Activated naive CD8-positive, alpha-beta T cell treated with anti-CD3 and anti-CD28 coated beads, Interleukin-2, amount 10 ng/mL, durations not matched to agents 7 days and 5 days (primary cell): ENCODE measurements around the gene ANOS1. TPM values are rescaled to one million over a fixed set of nuclear protein-coding genes. Genes with fewer than 3 reads are reported as not detected.
"Not testable (repeated sequence)": the region's sequence is repeated elsewhere in the genome, so short reads cannot be mapped to it uniquely, and the experiment has no call there.

Source experiments
- ATAC-seq: fragments of 150-1000 bp; cut with Tn5 transposase; one replicate; pipeline ENCODE4 v1.10.0; 2021; ENCODE audit warnings: low read depth, moderate library complexity
- POLR2A ChIA-PET: fragments of 350-600 bp; sonication (Branson Sonifier 250); formaldehyde crosslinking; loops from one replicate; lab custom pipeline; 2021; ENCODE audit warnings: antibody characterized with exemption; lab: Charles Lee
- DNase-seq: peaks from one replicate; pipeline ENCODE4 v3.0.0; 2021
- H3K27ac Mint-ChIP-seq: one replicate; pipeline ENCODE4 v1.8.0; 2022; ENCODE audit warnings: mild to moderate bottlenecking, mixed read lengths
- H3K27me3 Mint-ChIP-seq: one replicate; pipeline ENCODE4 v1.8.0; 2022; ENCODE audit warnings: mild to moderate bottlenecking, moderate library complexity, mixed read lengths
- H3K36me3 Mint-ChIP-seq: one replicate; pipeline ENCODE4 v1.8.0; 2021; ENCODE audit warnings: mild to moderate bottlenecking, mixed read lengths
- H3K4me1 Mint-ChIP-seq: one replicate; pipeline ENCODE4 v1.8.0; 2021; ENCODE audit warnings: mixed read lengths
- H3K4me3 Mint-ChIP-seq: one replicate; pipeline ENCODE4 v1.8.0; 2022; ENCODE audit warnings: mild to moderate bottlenecking, moderate library complexity, mixed read lengths
- H3K9me3 Mint-ChIP-seq: one replicate; pipeline ENCODE4 v1.8.0; 2021; ENCODE audit warnings: mixed read lengths
- total RNA-seq, 2 experiments: library from RNA; stranded (reverse); gene quantifications; one replicate each; pipeline ENCODE4 v1.2.3, GENCODE V29; 2021

Gene ANOS1
- total RNA-seq, 2 experiments from 2014 or later, result 0.08 TPM; not detected in 1

GRCh38 chrX:8504451-8504850 is 227.5 kb downstream of the ANOS1 start:
- no peaks in the 10 kb centered on the region for H3K27me3 Mint-ChIP-seq
- no peaks in the 10 kb centered on the region for H3K4me1 Mint-ChIP-seq
- H3K36me3 Mint-ChIP-seq, result no peaks in the 10 kb centered on the region
- no peak overlapping the region for H3K27ac Mint-ChIP-seq
- DNase-seq, result no peak
- ATAC-seq, result no peak
- no peaks in the 10 kb centered on the region for H3K9me3 Mint-ChIP-seq
- POLR2A ChIA-PET, result no interaction called here
- H3K4me3 Mint-ChIP-seq, result no peak overlapping the region

GRCh38 chrX:8502101-8502500 is 229.8 kb downstream of the ANOS1 start:
- H3K27ac Mint-ChIP-seq, H3K9me3 Mint-ChIP-seq, H3K36me3 Mint-ChIP-seq, H3K4me3 Mint-ChIP-seq, ATAC-seq, POLR2A ChIA-PET, H3K27me3 Mint-ChIP-seq, H3K4me1 Mint-ChIP-seq, DNase-seq: not testable (repeated sequence)

DNA sequence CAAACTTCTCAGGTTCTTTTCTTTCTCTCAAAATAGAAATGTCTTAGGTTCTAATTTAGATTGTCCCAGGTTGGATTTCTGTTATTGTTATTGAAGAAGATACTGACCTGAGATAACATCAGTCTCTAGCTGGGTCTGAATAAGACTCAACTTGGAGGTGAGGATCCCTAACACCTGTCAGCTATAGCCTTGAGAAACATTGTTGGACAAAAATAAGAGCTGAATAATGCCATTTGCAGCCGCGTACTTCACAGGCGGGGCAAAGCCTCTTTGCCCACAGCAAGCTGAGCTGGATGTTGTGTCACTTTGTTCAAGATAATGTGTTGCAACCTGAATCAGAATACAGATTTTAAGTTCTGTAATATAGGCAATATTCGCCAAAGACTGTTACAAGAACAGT is 231.7 kb downstream of the ANOS1 start:
- POLR2A ChIA-PET, result no interaction called here
- Mint-ChIP-seq H3K27ac (no peak overlapping the region), H3K36me3 (no peaks in the 10 kb centered on the region), H3K27me3 (no peaks in the 10 kb centered on the region), H3K9me3 (no peaks in the 10 kb centered on the region), H3K4me3 (no peak overlapping the region), H3K4me1 (no peaks in the 10 kb centered on the region)
- no peak for DNase-seq
- ATAC-seq, result no peak

DNA sequence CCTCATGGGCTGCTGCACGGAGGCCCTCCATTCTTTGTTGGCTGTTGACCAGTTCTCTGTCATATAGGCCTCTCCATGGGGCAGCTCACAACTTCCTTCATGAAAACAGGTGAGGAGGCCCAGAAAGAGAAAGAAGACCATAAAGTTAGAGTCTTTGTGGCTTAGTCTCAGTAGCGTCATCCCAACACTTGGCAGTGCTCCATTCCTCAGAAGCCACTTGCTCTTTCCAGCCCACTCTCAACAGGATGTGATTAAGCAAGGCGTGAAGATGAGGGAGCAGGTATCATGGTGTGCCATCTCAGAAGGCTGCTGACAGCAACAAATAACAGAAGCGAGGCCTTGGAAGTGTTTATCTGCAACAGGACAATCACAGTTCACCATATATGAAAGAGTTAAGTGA is 236.9 kb downstream of the ANOS1 start:
- H3K36me3 Mint-ChIP-seq, POLR2A ChIA-PET, H3K27me3 Mint-ChIP-seq, H3K4me3 Mint-ChIP-seq, H3K9me3 Mint-ChIP-seq, DNase-seq, ATAC-seq, H3K27ac Mint-ChIP-seq, H3K4me1 Mint-ChIP-seq: not testable (repeated sequence)

DNA sequence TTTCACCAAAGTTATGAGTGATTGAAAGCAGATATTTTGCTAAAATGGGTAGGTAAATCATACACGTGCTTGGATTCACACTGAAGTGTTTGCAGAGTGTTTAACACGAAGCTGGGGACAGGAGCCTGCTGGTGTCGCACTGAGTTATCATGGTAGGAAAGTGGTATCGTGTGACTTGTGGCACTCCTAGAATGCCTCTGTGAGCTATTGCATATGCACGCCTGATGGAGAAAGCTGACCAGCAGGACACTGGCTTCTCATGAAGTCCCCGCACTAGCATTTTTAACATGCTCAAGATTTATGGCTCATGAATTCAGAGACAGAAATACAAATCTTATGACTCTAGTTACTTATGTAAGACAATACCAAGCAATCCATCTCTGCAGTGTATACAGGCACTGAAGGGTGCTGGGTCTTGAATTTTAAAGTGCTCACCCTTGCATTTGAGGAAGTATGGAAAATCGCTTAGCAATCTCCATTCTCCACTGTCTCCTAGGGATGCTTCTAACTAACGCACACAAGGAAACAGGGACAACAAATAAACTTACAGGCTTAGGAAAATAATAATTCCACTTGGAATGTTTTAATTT is 247.5 kb downstream of the ANOS1 start:
- H3K27me3 Mint-ChIP-seq, result no peaks in the 10 kb centered on the region
- H3K4me1 Mint-ChIP-seq, result no peaks in the 10 kb centered on the region
- POLR2A ChIA-PET, result no interaction called here
- no peak for DNase-seq
- H3K9me3 Mint-ChIP-seq, result no peaks in the 10 kb centered on the region
- no peak overlapping the region for H3K27ac Mint-ChIP-seq
- no peak overlapping the region for H3K4me3 Mint-ChIP-seq
- ATAC-seq, result no peak
- H3K36me3 Mint-ChIP-seq, result no peaks in the 10 kb centered on the region

Other genes starting within 250 kb of the ANOS1 start
- gene FAM9A, start 69.2 kb upstream of the ANOS1 start, total RNA-seq, result not detected